ENCODE measurements around the gene ADAMTS12.

- TF ChIP-seq CTCF (IDR thresholded peaks at IDR 0.05) = no peak
- TF ChIP-seq POLR2A (IDR thresholded peaks at IDR 0.05) = no peak
These were observed 127.0 kb downstream of the ADAMTS12 start for GRCh38 chr5:33764786-33765185.
